CD4-positive, alpha-beta T cell (primary cell): ENCODE measurements around the gene HTR6. TPM values are rescaled to one million over a fixed set of nuclear protein-coding genes. Genes with fewer than 3 reads are reported as not detected.

Experiments used
- ATAC-seq: fragments of 200-7000 bp; cut with Tn5 transposase; one replicate; pipeline ENCODE4 v1.10.0; 2022; ENCODE audit warnings: mild to moderate bottlenecking; ENCODE audit not compliant: poor library complexity
- CTCF ChIA-PET: fragments of 350-600 bp; sonication (Branson Sonifier 250); formaldehyde crosslinking; loops from one replicate; lab custom pipeline; 2021; ENCODE audit warnings: antibody characterized with exemption, inconsistent platforms; lab: Charles Lee
- POLR2A ChIA-PET: fragments of 350-600 bp; sonication (Branson Sonifier 250); formaldehyde crosslinking; loops from one replicate; lab custom pipeline; 2021; ENCODE audit warnings: antibody characterized with exemption, inconsistent platforms; lab: Charles Lee
- DNase-seq, 14 experiments: peaks; one replicate each; pipeline ENCODE4 v3.0.0-alpha.2; 2013 to 2020; ENCODE audit warnings: mixed read lengths in 2 of 14
- H3K27ac ChIP-seq, 2 donors: one replicate each; pipeline versions ENCODE4 v1.5.1 to v1.7.0; 2013; ENCODE audit warnings: low read length in 2 of 2, low read depth in 1 of 2, mild to moderate bottlenecking in 1 of 2
- H3K27me3 ChIP-seq, 2 experiments: 1 replicate in 1 of 2; 2 replicates in 1 of 2; pipeline versions ENCODE4 v1.6.1 to v1.7.0; 2013; ENCODE audit warnings: low read length in 2 of 2, control low read depth in 1 of 2, mild to moderate bottlenecking in 1 of 2, moderate library complexity in 1 of 2; ENCODE audit not compliant: insufficient read depth in 2 of 2, control insufficient read depth in 1 of 2
- H3K36me3 ChIP-seq: one replicate; pipeline ENCODE4 v1.6.1; 2013; ENCODE audit warnings: low read length, control low read depth; ENCODE audit not compliant: insufficient read depth
- H3K4me1 ChIP-seq: one replicate; pipeline ENCODE4 v1.6.1; 2013; ENCODE audit warnings: low read length, control low read depth; ENCODE audit not compliant: insufficient read depth
- H3K4me3 ChIP-seq: one replicate; pipeline ENCODE4 v1.5.1; 2013; ENCODE audit warnings: mild to moderate bottlenecking, low read length, moderate library complexity
- H3K9me3 ChIP-seq, 2 experiments: 1 replicate in 1 of 2; 2 replicates in 1 of 2; pipeline versions ENCODE4 v1.6.1 to v1.7.0; 2013; ENCODE audit warnings: low read length in 2 of 2, mild to moderate bottlenecking in 2 of 2, control low read depth in 1 of 2, moderate library complexity in 1 of 2; ENCODE audit not compliant: control insufficient read depth in 1 of 2, insufficient read depth in 1 of 2
- H3K27ac Mint-ChIP-seq: one replicate; pipeline ENCODE4 v1.8.0; 2020; ENCODE audit warnings: mixed read lengths
- H3K27me3 Mint-ChIP-seq: one replicate; pipeline ENCODE4 v1.8.0; 2021; ENCODE audit warnings: mixed read lengths
- H3K36me3 Mint-ChIP-seq: one replicate; pipeline ENCODE4 v1.8.0; 2021; ENCODE audit warnings: low read depth, mixed read lengths
- H3K4me1 Mint-ChIP-seq: one replicate; pipeline ENCODE4 v1.8.0; 2021; ENCODE audit warnings: low read depth, mixed read lengths
- H3K4me3 Mint-ChIP-seq: one replicate; pipeline ENCODE4 v1.8.0; 2020; ENCODE audit warnings: mild to moderate bottlenecking, mixed read lengths
- H3K9me3 Mint-ChIP-seq: one replicate; pipeline ENCODE4 v1.8.0; 2020; ENCODE audit warnings: mixed read lengths
- CTCF ChIP-seq: fragments of 200-600 bp; IDR thresholded peaks from one replicate; pipeline ENCODE4 v1.8.0; 2022; ENCODE audit warnings: antibody characterized with exemption, mild to moderate bottlenecking
- intact Hi-C, 2 experiments: fragments of 100-400 bp; cut with DNase I in 1 of 2; cut with micrococcal nuclease in 1 of 2; formaldehyde crosslinking; loops; one replicate each; pipeline versions ENCODE4 v1.15.1 to v1.9.0; 2023 to 2025; cut with DNase I, micrococcal nuclease
- polyA plus RNA-seq, 2 donors: library from polyadenylated mRNA; unstranded; fragments of 120-200 nt; gene quantifications; one replicate each; pipeline ENCODE4 v1.2.1, GENCODE V29; 2013
- total RNA-seq, 174 experiments: library from RNA in 2 of 174; stranded (reverse) in 2 of 174; gene quantifications; one replicate each; pipeline ENCODE4 v1.2.3 and lab custom pipeline; 2021 to 2026

Gene HTR6
- 1 to 10 TPM; 2.1 to 2.2 TPM for total RNA-seq
- 0.87 TPM for polyA plus RNA-seq (2013, experiment 1 of 2)
- 0.83 TPM for polyA plus RNA-seq (2013, experiment 2 of 2)
- total RNA-seq (lab: John Stamatoyannopoulos, UW) = 0 to 5.6 (median 0.56) reads per million in 172 experiments

GRCh38 chr1:19664453-19665185 lies at the start of gene HTR6:
Gene HTR6, plus strand, starts transcription at chr1:19664875. Its CDS starts 879 bp downstream, at chr1:19665754.
- H3K27ac Mint-ChIP-seq = peak within 1 kb of the TSS; percentile 42
- peaks cover 44% of the 10 kb centered on the region for H3K4me1 Mint-ChIP-seq
- Histone ChIP-seq H3K4me1 (peaks cover 32% of the 10 kb centered on the region), H3K27me3 (peaks cover 10% of the 10 kb centered on the region in 2 experiments), H3K36me3 (no peaks in the 10 kb centered on the region), H3K4me3 (peak within 1 kb of the TSS; percentile 46), H3K27ac (no peak within 1 kb of the TSS), H3K9me3 (no peaks in the 10 kb centered on the region)
- H3K4me3 Mint-ChIP-seq = peak within 1 kb of the TSS; percentile 83
- H3K27me3 Mint-ChIP-seq = peaks cover 52% of the 10 kb centered on the region
- H3K9me3 Mint-ChIP-seq = no peaks in the 10 kb centered on the region
- intact Hi-C loops = loop anchor here in 1 of 2 experiments (10.0 kb wide), 1 partner anchor 380 kb away; no protein-coding TSS in a partner anchor
- ATAC-seq (peak; percentile 54), DNase-seq (peak in 6 of 14 experiments; percentile 28 to 75 (median 56))
- no peak for TF ChIP-seq CTCF
- ChIA-PET POLR2A (no interaction called here), CTCF (no interaction called here)
- no peaks in the 10 kb centered on the region for H3K36me3 Mint-ChIP-seq

GRCh38 chr1:19615438-19615837 lies 49.2 kb upstream of the HTR6 start:
- H3K27me3 ChIP-seq = no peaks in the 10 kb centered on the region
- ATAC-seq (no peak), DNase-seq (no peak)
- peaks cover 8% of the 10 kb centered on the region for H3K36me3 ChIP-seq
- H3K4me3 ChIP-seq = no peak overlapping the region
- no peaks in the 10 kb centered on the region for H3K4me1 ChIP-seq
- Mint-ChIP-seq H3K4me1 (peaks cover 45% of the 10 kb centered on the region), H3K36me3 (peaks cover 55% of the 10 kb centered on the region), H3K27me3 (no peaks in the 10 kb centered on the region), H3K4me3 (no peak overlapping the region), H3K27ac (peak overlapping the region; percentile 2), H3K9me3 (no peaks in the 10 kb centered on the region)
- no peaks in the 10 kb centered on the region for H3K9me3 ChIP-seq
- intact Hi-C loops = no loop called here
- no peak overlapping the region for H3K27ac ChIP-seq
- ChIA-PET POLR2A (interaction anchor here (2.4 kb wide), 1 partner anchor 18 kb away, joined by 19 read pairs; a partner anchor contains a TSS), CTCF (interaction anchor here (0.8 kb wide), 1 partner anchor 16 kb away, joined by 3 read pairs; no protein-coding TSS in a partner anchor)
- no peak for TF ChIP-seq CTCF

- Histone ChIP-seq H3K27ac (no peak overlapping the region), H3K9me3 (no peaks in the 10 kb centered on the region), H3K27me3 (no peaks in the 10 kb centered on the region), H3K36me3 (peaks cover 8% of the 10 kb centered on the region), H3K4me3 (no peak overlapping the region), H3K4me1 (no peaks in the 10 kb centered on the region)
- DNase-seq = no peak
- no peaks in the 10 kb centered on the region for H3K27me3 Mint-ChIP-seq
- no peak for ATAC-seq
- POLR2A ChIA-PET = no interaction called here
- intact Hi-C loops = no loop called here
- CTCF ChIA-PET = interaction anchor here (0.8 kb wide), 1 partner anchor 15 kb away, joined by 3 read pairs; no protein-coding TSS in a partner anchor
- H3K4me3 Mint-ChIP-seq = no peak overlapping the region
- H3K9me3 Mint-ChIP-seq = no peaks in the 10 kb centered on the region
- H3K36me3 Mint-ChIP-seq = peaks cover 55% of the 10 kb centered on the region
- TF ChIP-seq CTCF = no peak
- H3K4me1 Mint-ChIP-seq = peaks cover 53% of the 10 kb centered on the region
- H3K27ac Mint-ChIP-seq = no peak overlapping the region
These were observed 48.2 kb upstream of the HTR6 start for GRCh38 chr1:19616489-19616888.
